GM12872 (cell line): ENCODE results near the gene ST6GALNAC4.

Experiments
- CTCF ChIP-seq: IDR thresholded peaks from 3 replicates; pipeline ENCODE4 v1.5.1; 2011; ENCODE audit warnings: low read depth, mild to moderate bottlenecking, low read length, moderate library complexity; ENCODE audit not compliant: insufficient read depth

The ST6GALNAC4 gene

GRCh38 chr9:127926906-127927200, 10.0 kb upstream of the ST6GALNAC4 start:
- no peak for TF ChIP-seq CTCF

GRCh38 chr9:127925959-127926905, 9.4 kb upstream of the ST6GALNAC4 start:
- TF ChIP-seq CTCF, result no peak

GRCh38 chr9:127924736-127925444, 8.0 kb upstream of the ST6GALNAC4 start:
- no peak for TF ChIP-seq CTCF

- no peak for TF ChIP-seq CTCF
Measured at GRCh38 chr9:127923771-127924170, 6.9 kb upstream of the ST6GALNAC4 start.

- no peak for TF ChIP-seq CTCF
Measured at GRCh38 chr9:127923046-127923445, 6.2 kb upstream of the ST6GALNAC4 start.

GRCh38 chr9:127921557-127922120, 4.8 kb upstream of the ST6GALNAC4 start:
- peak; percentile 92 for TF ChIP-seq CTCF

GRCh38 chr9:127920794-127921193, 4.0 kb upstream of the ST6GALNAC4 start:
- no peak; the same call in 2 of the 3 replicates for TF ChIP-seq CTCF
